Hematopoietic multipotent progenitor cell treated with erythropoietin and hydrocortisone succinate and interleukin-3 and kit ligand, for 6 days (in vitro differentiated cells): ENCODE data around the gene TMEM253.

Experiments
- DNase-seq: peaks from one replicate; pipeline ENCODE4 v3.0.0-alpha.2; 2015

Gene TMEM253

GRCh38 chr14:21100931-21101330 is at the start of gene TMEM253:
Gene TMEM253, plus strand, starts transcription at chr14:21101066. Its CDS starts 278 bp downstream, at chr14:21101344.
- DNase-seq = no peak

DNA sequence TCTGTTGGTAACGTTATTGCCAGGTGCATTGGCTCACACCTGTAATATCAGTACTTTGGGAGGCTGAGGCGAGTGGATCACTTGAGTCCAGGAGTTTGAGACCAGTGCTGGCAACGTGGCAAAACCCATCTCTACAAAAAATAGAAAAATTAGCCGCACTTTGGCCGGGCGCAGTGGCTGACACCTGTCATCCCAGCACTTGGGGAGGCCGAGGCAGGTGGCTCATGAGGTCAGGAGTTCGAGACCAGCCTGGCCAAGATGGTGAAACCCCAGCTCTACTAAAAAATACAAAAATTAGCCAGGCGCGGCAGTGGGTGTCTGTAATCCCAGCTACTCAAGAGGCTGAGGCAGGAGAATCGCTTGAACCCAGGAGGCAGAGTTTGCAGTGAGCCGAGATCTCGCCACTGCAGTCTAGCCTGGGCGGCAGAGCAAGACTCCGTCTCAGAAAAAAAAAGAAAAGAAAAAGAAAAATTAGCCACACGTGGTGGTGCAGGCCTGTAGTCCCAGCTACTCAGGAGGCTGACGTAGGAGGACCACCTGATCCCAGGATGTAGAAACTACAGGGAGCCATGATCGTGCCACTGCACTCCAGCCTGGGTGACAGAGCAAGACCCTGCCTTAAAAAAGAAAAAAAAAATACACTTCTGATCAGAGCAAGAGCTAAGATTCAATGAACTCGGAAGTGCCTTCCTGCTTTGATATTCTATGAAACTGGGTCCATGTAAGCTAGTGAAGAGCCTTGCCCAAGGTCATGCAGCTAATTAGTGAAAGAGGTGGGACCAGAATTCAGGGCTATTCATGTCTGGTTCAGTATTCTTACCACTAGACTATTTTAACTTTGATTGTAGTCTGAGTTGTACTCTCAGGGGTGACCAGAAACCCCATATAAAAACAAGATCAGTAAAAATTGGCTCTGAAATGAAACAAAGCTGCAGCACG is 47.4 kb upstream of the TMEM253 start:
- DNase-seq = no peak

- no peak for DNase-seq
Measured at GRCh38 chr14:21054123-21054767, 46.6 kb upstream of the TMEM253 start.

DNA sequence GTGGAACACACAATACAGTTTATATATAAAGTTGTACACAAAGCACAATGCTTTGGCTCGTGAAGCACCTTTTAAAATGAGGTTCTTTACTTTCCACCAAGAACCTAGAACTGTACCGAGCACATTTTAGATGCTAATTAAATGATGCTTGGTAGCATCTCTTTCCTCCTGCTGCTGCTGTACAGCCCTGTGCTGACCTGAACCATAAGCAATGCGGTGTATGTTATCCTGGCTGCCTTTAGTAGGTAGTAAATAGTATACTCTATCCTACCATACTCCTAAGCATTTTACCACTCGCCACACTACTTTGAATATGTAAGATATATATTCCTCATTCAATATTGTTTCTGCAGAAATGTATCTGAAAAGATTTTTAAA is 46.1 kb upstream of the TMEM253 start:
- no peak for DNase-seq

DNA sequence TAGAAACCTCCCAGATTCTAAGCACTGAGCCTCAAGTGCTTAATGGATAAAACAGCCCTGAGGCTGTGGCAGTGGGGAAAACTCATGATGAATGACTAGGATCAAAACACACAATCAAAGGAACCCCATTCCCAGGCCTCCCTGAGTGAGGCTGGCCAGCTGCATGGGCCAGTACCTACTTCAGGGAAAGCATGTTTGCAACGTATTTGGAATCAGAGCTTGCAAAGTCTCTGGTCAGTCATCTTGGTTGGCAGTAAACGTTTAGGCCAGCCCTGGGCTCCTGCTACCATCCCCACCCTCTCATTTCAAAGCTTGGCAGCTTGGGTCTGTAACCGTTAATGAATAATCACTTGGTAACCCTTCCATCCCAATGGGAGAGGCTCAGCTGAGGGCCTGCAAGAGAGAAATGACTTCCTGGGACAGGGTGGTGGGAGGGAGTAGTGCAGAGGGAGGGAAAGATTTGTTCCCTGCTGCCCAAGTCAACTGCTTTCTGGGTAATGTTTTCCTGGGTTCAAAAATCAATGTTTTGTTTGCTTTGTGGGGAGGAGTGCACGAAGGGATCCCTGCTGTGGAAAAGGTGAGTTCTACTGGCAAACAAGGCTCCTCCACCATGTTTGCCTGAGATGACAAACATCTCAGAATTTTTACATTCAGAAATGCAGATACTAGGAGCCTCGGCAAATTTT is 45.3 kb upstream of the TMEM253 start:
- no peak for DNase-seq

DNA sequence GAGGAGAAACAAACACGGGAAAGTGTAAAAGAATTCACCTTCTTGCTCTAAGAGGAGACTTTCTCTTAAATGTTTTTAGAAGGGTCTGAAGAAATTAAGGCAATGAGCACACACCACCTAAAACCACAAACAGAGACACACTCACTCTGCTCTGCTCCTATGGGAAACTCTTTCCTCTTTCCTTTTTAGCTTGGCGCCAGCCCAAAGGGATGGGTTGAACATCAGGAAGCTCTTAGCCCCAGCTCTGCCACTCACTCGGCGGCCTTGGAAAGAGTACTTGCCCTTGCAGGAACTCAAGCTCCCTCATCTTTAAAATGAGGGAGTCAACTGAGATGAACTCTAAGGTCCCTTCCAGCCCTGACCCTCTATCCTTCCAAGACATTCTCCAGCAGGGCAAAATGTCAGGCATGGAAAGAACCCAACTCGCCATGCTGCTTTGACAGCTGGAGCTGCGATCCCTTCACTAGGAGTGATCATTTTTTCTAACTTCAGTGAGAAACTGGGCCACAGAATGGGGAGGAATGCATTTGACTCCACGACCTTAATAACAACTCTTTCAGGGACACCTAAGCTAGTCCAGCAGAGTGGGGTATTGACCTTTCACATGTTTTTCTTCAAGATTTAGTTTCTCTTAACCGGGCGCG is 44.2 kb upstream of the TMEM253 start:
- DNase-seq = no peak

DNA sequence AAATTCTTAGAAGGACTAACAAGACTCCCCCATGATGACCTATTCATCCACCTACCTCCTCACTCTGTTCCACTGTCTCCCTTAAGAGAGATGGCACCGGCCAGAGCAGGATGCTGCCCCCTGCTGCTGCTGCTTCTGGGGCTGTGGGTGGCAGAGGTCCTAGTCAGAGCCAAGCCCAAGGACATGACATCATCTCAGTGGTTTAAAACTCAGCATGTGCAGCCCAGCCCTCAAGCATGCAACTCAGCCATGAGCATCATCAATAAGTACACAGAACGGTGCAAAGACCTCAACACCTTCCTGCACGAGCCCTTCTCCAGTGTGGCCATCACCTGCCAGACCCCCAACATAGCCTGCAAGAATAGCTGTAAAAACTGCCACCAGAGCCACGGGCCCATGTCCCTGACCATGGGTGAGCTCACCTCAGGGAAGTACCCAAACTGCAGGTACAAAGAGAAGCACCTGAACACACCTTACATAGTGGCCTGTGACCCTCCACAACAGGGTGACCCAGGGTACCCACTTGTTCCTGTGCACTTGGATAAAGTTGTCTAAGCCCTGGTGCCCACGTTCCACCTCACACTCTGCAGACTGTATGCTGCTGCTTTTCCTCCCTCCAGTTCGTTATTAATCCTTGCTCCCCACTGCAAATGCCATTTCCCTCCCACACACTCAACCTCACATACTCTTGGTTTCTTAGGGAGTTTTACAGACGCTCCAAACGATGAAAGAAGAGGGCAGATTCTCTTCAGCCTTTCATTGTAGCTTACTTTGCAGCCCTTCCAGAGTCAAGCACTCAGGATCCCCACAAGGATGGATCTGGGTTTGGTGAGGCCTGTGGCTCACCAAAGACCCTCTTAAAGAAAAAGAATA is 42.8 kb upstream of the TMEM253 start, which contains the start of gene RNASE8:
TSS of gene RNASE8 (plus strand) at position 20 of the 873 bp plus-strand sequence. CDS start at position 91, 71 bp downstream.
- DNase-seq = peak; percentile 36

DNA sequence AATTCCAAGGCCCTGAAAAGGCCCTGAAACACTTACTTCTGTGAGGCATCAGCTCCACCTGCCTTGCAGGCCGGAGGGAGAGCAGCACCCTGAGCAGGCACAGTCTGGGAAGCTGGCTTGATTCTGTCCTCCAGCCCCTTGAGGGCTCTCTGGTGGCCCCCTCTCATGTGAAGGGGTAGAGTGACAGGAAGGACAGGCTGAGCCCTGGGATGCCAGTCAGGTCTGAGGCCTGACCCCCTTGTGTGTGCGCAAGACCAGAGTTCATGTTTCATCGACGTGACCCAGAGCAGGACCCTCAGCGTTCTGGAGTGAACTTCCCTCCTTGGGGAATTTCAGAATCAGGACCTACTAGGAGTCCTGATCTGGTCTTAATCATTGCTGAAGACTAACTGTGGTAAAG is 42.0 kb upstream of the TMEM253 start:
- DNase-seq = no peak

GRCh38 chr14:21059842-21060613 is 40.8 kb upstream of the TMEM253 start:
- DNase-seq = no peak

DNA sequence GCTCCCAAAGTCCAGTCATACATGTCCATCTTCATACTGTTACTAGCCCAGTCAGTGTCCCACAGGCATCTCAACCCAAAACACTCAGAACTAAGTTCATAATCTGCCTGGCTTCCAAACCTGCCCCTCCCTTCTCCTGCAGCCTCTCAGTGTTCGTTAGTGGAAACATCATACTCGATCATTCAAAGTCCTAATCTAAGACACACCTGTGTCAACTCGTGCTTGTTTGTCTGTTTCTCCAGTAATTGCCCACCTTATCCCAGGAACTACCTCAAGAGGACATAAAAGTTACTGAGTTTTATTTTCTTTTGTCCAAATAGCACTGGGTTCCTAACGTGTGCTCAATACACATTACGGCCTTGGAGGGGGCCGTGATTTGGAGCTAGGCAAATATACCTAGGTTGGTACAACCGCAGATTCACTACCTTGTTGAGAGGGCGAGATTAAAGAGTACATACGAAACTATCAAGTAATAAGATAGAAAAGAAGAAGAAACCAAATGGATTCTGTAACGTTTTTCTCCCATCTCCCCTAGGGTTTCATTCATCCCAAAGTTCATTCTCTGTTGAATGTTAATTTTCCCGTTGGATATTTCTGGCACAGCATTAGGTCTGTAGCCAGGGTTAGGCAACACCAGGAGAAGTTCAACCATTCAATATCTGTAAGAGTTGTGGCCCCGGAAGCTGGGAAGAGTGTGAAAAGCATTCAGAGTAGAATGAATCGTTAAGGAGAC is 40.1 kb upstream of the TMEM253 start:
- DNase-seq = no peak

DNA sequence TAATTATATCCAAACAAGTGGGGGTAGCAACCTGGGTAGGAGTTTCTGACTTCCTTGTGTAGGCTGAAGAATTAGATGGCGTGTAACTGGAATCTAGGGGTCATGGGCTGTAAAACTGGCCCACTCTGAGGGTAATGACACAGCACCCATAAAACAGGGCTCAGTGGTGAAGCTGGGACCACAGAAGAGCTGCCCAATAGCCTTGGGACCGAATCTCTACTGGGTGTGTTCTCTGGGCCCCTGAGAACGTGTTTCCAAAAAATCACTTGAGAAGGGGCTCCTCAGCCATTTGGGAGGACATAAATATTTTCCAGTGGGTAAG is 39.6 kb upstream of the TMEM253 start:
- DNase-seq = no peak

DNA sequence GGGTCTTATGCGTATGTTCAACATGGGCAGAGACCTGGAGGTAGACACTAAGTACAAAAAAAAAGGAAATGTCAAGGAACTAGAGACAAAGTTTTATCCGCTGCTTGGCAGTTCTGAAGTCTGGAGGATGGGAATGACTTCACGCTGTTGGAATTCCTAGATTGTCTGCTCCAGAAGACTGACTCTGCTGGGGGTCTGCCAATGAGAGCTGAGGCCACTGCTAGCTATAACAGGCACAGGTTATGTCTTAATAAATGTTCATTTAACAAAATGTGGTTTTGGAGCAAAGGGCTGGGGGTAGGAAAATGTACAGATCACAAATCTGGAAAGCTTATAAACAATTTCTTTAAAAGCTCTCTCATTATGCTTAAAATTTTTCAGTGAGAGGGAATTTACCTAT is 37.4 kb upstream of the TMEM253 start:
- no peak for DNase-seq

- peak; percentile 28 for DNase-seq
Measured at GRCh38 chr14:21066882-21067502, 33.9 kb upstream of the TMEM253 start.

DNA sequence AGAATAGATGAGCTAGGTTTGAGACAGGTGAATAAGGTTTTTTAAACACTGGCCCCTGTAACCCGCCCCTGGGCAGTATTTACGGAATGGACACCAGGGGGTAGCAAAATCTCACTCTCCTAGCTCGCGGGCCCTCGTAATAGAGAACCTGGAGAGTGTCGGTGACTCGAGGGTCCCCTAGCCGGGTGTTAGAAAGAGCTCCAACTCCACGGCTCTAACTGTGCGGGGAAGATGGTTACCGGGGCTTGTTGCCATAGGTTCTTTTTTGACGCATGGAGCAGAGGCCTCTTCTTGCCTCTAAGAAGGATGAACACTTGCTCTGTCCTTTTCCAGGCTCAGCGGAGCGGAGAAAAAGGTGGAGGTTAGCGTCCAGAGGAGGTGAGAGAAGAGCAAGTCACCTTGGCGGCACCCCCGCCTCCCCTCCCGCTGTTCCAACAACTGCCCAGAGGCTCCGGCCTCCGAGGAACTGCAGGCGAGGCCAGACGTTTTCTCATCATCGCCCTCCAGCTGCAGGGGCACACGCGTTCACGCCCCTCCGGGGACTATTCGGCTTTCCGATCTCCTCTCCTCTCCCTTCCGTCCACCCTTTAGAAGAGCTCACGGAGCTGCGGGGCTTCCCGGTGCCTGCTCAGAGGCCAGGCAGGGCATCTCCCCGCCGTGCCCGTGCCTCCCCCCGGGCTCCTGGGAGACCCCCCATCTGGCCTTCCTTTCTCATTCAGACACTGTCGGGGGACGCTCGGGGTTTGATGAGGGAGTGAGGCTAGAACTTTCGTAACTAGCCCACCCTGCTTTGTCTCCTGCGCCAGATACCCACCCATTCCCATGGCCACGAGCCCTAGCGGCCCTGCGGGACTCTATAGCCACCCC is 32.1 kb upstream of the TMEM253 start:
- DNase-seq = peak; percentile 87

- DNase-seq = peak; percentile 21
Measured at GRCh38 chr14:21069388-21070082, 31.3 kb upstream of the TMEM253 start.

DNA sequence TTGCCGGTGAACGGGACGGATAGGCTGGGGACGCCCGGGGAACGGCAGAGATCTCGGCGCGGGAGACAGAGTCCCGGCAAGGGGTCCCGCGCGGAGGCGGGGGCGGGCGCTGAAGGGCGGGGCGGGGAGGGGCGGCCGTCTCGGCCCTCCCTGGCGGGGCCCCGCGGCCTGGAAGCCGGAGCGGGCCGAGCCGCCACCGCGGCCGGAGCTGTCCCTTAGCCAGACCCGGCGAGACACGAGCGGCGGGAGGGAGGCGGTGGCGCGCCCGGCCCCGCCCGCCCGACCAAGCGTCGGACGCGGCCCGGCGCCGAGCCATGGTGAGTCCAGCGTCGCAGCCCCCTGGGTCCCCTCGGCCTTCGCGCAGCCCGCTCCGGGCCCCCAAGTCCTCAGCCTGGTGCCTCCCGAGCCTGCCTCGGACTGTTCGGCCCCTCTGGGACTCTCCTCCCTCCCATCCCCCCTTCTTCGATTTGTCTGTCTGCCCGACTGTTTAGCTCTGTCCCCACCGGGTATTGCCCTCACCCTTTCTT is 30.7 kb upstream of the TMEM253 start, which contains the start of gene ARHGEF40:
TSS of gene ARHGEF40 (plus strand) at position 222 of the 527 bp plus-strand sequence. CDS start at position 315, 93 bp downstream.
- peak; percentile 26 for DNase-seq

GRCh38 chr14:21070610-21071224 is 30.1 kb upstream of the TMEM253 start:
- DNase-seq = no peak
